Stimulated activated CD4-positive, alpha-beta T cell treated with anti-CD3 and anti-CD28 coated beads, Interleukin-1b, Interleukin-23, amount 100 ng/mL, for 48 hours (primary cell): Measurements from ENCODE around the gene LEF1.
A peak's percentile ranks its signal among the peaks of the same experiment; 100 is the strongest.

Source experiments
- DNase-seq: peaks from one replicate; pipeline ENCODE4 v3.0.0-alpha.2; 2020

The LEF1 gene

DNA sequence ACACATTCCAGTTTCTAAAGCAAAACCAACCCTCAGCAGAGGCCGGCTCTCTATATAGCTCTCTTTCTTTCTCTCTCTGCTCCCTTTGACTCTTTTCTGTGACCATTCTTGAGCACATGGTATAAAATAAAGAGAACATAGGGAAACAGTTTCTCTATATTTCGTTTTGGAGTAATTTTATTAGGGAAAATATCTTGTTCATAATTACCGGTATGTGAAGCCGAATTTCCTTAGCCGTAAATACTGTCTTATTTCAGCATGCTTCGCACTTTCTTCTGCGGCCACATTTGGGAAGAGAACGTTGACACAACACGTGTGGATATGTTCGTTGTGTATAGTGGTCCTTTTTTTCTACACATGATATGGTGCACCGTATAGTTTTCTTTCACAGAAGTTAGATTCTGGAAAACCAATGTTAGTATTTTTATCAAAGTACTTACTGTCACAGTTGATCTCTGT, 4.9 kb upstream of the LEF1 start:
- no peak for DNase-seq

DNA sequence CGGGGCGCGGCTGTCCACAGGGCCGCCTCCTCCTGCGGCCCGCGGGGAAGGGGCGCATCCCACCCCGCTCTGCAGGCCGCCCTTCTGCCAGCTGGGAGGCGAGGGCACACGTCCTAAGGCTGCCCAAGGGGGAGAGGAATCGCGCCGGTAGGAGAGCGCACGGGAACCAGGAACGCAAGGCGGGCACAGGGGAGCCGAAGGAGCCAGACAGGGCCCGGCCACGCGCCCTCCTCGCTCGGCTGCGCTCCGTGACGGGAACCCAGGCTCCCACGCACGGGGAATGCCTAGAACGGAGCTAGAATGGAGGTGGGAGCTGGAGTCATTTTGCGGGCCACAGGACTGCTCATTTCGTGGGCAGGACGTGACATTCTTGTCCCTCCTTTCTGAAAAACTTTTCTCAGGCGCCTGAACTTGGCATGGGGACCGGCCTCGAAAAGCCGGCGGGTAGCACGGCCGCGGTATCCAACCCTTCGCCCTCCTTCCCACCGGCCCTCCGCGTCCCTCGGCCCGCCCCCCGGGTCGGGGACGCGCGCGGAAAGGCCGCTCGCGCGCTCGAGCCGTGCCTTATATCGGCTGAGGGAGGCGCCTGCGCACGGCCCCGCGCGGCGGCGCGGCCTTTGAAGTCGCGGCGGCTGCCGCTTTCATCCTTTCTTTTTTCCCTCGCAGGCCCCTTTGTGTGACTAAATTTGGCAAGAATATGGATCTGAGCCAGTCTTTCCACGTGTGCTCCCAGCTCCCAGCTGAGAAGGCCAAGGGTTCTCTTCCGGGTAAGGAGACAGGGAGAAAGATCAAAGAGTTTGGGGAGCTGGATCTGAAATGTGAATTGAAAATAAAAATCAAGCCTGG, 4.2 kb upstream of the LEF1 start:
- DNase-seq, result peak; percentile 67

- DNase-seq, result peak; percentile 33
These were observed 3.6 kb upstream of the LEF1 start for GRCh38 chr4:108172231-108172752.

DNA sequence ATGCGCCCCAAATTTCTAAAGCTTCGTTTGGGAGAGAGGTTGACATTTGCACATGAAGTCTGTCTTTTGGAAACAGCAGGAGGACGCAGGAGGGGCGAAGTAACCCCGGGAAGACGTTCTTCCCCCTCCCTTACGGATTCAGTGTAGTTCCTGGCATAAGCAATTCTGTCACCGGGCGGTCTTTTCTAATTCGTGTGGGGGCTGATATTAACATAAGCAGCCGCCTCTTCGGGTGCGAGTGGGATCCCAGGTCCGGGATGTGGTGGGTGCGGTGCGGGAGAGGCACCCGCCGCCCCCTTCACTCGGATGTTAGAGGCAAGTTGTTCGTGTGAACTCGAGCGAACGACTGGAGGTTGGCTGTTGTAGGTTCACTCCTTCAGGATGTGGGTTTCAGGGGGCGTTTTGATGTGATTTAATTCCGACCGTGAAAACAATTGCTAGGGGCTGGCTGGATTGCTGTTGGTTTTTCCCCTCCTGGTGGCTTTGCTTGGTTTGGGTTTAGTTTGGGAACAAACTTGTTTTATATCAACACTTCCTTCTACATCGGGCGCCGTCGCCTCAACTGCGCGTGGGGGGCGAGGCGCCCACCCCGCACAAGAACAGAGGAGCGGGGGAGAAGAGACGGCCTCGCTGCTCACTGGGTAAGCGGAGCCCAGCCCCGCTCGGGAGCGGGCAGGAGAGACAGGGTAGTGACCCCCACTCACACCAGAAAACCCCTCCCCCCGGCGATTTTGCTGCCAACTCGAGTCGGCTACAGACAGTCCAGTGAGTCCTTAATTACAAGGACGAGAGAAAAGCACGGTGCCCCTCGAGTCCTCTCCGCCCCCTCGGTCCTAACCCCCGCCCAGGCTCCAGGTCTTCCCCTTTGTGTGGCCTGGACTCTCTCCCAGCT, 2.9 kb upstream of the LEF1 start:
- DNase-seq, result peak; percentile 59

- DNase-seq, result no peak
These were observed 2.1 kb upstream of the LEF1 start for GRCh38 chr4:108170631-108171338.

DNA sequence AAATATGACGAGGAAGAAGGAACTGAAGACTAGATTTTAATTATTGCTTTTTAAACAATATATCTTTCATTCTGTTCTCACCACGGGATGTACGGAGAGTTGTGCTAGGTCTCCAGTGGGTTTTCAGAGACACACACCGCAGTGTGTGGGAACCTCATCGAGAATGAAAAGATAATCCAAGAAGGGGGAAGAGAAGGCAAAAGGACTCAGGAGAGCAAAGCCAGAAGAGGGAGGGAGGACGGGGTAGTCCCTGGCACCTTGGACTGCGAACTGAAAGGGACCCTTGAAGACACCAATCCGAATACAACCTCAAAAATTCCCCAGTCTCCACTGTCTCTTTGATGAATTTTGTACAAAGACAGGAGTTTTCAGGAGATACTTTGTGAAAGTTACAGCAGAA, 932 bp upstream of the LEF1 start:
- no peak for DNase-seq

- DNase-seq, result no peak
These were observed 517 bp downstream of the LEF1 start for GRCh38 chr4:108168160-108168670.

DNA sequence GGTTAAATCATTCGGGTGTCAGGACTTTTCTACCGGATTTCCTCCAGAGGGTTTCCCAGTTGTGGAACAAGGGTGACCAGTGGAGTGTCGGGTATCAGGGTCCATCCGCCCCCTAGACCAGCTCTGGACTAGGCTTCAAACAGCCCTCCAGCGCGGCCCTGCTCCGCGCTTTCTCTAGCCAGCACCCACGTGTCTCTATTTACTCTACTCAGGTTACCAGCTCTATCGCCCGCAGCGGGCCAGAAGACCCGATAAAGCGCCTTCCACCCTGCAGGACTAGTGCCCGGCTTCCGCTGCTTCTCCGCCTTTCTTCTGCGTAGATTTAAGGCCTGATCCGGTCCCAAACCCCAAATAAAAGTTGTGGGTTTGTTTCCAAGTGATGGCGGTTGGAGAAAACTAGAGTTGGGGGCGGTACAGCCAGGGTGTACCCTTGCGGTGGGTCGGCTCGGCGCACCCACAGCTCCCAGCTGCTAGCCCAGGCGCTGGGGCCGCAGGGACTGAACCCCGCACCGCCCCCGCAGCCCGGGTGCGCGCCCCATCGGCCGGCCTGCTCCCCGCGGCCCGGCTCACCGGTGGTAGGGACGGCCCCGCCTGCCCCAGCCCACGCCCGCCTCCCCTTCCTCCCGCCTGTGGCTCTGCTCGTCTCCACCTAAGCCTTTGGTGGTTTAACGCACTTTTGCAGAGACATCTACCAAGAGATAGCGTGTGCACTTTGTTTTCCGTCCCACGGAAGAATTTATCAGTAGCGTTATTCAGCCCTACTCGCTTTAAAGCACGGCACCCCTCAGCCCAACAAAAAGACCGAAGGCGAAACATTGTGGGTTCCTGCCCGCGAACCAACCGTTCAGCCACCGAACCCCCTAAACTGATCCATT, 2.1 kb downstream of the LEF1 start:
- peak; percentile 68 for DNase-seq

GRCh38 chr4:108166038-108166437, 2.7 kb downstream of the LEF1 start:
- peak; percentile 58 for DNase-seq

DNA sequence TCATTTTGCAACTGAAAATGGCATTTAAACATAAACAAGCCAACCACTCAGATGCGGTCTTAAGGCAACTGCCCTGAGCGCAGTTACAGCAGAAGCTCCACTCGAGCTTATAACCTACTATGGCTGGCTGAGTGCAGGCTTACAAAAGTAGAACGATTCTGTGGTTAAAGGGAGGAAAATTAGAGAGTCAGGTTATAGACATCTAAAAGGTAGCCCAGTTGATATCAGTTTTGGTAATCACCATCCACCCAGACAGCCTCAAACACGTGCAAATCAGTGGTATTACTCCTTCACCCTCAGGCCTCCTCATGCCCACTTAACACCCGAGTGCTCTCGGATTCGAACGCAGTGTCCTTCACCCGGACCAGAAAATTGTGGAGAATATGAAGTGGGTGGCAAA, 3.1 kb downstream of the LEF1 start:
- no peak for DNase-seq

DNA sequence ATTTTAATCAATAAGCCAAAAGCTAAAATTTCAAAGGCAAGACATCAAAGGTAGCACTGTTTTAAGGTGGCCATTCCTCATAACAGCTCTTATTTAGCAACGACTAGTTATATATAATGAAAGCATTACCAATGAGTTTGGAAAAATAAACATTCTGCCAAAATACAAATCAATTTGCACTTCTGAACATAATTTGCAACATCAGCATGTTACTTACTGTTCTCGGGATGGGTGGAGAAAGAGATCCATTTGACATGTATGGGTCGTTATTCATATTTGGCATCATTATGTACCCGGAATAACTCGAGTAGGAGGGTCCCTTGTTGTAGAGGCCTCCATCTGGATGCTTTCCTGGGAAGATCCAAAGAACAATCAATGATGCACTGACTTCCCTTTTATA, 5.4 kb downstream of the LEF1 start:
- no peak for DNase-seq

DNA sequence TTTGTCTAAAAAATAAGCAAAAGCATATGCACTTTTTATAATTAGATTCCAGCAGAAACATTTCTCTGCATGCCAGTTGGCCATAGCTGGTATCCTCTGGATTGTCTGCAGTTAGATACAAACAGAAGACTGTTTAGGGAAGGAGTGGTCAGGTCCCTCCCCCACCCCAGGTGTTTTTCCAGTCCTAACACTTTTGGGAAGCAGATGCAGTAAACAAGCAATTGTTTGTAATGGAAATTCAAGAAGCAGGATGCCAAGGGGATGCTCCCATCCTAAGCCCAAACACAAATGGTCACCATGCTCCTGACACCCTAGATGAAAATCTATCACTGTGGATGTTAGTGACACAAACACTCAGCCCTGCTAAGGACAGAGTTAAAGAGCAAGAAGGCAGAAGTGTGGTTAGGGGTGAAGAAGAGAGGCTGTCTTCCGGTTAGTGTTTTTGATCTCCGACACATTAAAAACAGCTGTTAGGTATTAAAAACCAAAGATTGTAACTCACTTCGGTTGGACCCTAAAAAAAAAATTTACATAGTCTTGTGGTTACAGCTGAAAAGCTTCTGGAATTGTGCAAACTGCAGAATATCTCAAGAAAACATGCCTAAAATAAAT, 7.9 kb downstream of the LEF1 start:
- DNase-seq, result no peak

- DNase-seq, result no peak
These were observed 8.9 kb downstream of the LEF1 start for GRCh38 chr4:108159845-108160244.

GRCh38 chr4:108157655-108158054, 11.1 kb downstream of the LEF1 start:
- DNase-seq, result no peak

GRCh38 chr4:108156391-108156790, 12.3 kb downstream of the LEF1 start:
- DNase-seq, result no peak

DNA sequence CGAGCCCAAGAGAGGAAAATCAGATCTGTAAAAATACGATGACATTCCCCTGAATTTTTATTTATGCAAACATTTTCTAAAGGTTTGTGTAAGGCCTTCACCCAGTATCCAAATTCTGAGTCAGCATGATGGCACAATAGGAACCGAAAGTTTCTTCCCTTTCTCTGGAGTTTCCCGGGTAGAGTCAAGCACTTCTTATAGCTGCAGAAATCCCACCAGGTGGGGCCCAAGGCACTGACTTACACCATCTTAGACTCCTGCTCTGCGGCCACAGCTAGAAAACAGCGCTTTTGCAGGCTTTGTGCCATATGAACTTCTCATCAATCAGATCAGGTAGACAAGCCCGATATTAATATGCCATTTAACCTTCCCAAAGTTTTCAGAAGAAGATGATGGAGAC, 13.4 kb downstream of the LEF1 start:
- DNase-seq, result peak; percentile 35

- DNase-seq, result no peak
These were observed 15.8 kb downstream of the LEF1 start for GRCh38 chr4:108152980-108153379.

GRCh38 chr4:108149588-108150380, 18.9 kb downstream of the LEF1 start:
- no peak for DNase-seq

DNA sequence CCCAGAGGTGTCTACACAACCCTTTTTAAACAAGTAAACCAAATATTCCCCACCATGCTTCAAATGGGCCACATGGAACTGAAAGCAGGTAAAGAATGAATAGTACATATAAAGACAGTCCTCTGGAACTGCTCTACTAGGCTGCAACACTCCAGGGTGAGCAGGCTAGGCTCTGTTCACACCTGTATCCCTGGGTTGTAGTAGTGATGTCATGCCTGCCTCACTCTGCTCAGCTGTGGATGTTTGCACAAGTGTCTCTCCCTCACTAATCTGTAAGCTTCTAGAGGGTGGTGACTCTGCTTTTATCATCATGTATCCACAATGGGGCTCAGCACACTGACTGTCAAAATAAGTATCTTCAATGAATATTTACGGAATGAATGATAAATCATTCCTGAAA, 20.4 kb downstream of the LEF1 start:
- peak; percentile 54 for DNase-seq

- DNase-seq, result no peak
These were observed 21.9 kb downstream of the LEF1 start for GRCh38 chr4:108146819-108147218.
